ENCODE measurements around the gene SNX15.

SNX15 gene

DNA sequence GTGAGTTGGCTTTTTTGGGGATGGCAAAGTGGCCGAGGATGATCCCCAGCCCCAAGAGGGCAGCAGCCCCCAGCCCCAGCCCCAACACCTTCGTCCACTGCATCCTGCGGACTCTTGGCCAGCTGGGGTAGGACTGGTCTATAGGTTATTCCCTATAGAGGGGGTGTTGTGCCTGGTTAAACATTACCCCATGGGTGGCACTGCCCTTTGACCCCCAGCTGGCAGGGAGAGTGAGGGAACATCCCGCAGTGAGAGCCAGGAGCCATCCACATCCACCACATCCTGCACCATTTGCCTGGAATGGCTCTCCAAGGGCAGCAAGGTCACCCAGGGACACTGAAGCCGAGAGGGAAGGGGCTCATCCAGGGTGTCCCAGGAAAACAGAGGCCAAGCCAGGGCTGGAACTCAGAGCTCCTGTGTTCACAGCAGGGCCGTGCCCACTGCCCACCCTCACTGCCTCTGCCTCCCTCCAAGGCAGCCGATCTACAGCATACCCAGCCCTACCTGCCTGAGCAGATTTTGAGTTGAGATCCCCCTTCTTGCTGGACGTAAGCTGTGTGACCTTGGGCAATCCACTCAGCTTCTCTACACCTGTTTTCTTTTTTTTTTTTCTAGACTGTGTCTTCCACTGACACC lies 31.3 kb downstream of the SNX15 start, which contains the start of gene NAALADL1:
TSS of gene NAALADL1 (minus strand) at position 135 of the 636 bp plus-strand sequence. CDS start at position 103, 32 bp downstream.
- DNase-seq, result no peak

- no peak for DNase-seq
These were observed 32.3 kb downstream of the SNX15 start for GRCh38 chr11:65059523-65059922.

GRCh38 chr11:65059959-65060824 lies 33.0 kb downstream of the SNX15 start:
- no peak for DNase-seq

DNA sequence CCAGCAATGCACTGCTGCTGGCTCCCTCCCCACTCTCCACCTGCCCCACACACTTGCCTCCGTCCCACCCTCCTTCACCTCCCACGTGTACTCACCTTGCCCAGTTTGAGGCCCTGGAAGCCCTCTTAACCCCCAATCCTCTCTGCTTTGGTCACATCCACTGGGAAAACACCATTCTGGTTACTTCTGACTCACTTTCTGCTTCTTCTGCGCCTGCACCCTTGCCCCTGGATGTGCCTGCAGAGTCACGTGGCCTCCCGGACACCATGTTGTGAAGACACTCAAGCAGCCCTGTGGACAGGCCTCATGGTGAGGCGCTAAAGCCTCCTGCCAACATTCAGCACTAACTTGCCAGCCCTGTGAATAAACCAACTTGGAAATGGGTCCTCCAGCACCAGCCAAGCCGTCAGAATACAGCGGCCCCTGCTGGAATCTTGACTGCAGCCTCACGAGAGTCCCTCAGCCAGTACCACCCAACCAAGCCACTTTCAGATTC lies 33.7 kb downstream of the SNX15 start:
- DNase-seq, result no peak

DNA sequence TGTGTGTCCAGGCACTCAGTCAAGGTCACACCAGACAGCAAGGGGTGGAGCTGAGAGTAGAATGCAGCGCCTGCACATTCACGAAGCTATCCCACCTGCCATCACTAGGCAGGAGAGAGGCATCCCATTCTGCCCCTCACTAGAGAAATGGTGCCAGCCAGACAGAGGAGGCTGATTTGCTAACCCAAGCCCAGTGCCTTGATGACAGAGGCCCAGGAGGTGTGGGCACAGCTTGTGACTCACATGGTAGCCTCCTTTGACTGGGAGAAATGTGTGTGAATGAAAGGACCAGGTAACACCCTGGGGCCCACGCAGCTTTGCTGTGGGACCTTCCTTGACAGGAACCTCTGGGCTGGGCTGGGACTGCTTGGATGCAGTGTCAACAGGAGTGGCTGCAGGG lies 36.3 kb downstream of the SNX15 start:
- DNase-seq, result no peak

- no peak for DNase-seq
These were observed 37.6 kb downstream of the SNX15 start for GRCh38 chr11:65064847-65065240.

DNA sequence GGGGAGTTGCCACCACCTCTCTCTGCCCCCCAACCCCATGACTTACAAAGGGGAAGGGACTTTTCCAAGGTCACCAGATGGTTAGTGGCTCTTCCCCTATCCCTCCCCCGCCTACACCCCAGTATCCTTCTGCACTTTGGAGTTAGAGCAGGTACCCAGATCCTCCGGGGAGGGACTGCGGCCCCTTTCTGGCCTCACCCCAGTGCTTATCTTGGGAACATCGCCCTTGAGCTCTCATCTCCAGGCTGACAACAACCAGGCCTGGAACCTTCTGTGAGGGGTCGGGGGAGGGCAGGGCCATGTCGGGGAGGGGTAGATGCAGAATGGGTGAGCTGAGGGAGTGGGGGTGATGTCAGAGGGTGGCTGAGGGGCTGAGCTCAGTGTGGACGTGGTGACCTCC lies 38.6 kb downstream of the SNX15 start:
- no peak for DNase-seq

DNA sequence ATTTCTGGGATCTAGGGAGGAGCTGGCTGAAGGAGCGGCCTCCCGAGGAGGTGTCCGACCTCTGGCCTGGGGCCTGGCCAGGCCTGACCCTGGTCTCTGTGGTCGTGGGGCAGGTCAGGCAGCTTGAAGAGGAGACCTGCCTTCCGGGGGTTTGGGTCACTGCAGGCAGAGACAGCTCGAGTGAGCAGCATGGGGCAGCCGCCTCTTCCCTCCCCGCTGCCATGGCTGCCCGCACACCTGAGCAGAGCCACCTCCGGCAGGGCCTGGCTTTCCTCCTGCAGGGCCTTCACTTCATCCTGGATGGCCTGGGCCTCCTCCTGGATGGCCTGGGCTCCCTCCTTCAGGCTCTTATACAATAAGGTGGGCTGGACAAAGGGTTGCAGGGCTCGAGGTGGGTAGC lies 39.1 kb downstream of the SNX15 start:
- no peak for DNase-seq

- DNase-seq, result no peak
These were observed 39.6 kb downstream of the SNX15 start for GRCh38 chr11:65066805-65067291.

DNA sequence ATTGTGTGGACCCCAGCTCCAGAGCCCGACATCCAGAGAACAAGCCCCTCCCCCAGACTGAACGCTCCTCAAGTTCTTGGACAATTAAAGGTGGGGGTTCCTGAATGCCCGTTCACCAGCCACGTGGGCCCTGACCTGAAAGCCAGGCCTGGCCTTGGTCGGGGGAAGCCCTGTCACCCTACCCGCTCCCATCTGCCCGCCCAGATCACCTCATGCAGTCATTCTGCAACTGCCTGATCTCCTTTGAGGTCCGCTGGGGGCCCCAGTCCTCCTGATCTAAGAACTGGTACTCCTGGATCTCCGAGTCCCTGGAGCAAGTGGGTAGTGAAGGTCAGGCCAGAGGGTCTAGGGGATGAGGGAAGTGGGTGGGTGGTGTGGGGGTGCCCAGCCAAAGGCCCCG lies 40.2 kb downstream of the SNX15 start:
- DNase-seq, result no peak

DNA sequence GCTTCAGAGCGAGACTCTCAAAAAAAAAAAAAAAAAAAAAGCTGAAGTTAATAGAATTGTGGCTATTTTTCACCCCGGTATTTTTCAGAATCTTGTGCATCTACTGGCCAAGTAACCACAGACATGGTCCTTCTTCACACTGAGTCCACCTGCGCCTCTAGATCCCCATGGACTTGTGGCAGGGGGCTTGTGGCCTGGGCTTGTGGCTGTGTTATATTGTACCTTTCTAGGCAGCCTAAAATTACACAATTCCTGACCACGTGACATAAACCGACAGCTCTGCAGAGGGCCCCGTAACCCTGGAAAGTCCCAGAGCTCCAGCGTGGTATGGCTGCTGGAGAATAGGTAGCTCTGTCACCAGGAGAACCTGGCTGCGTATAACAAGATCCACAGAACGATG lies 42.0 kb downstream of the SNX15 start:
- DNase-seq, result no peak

DNA sequence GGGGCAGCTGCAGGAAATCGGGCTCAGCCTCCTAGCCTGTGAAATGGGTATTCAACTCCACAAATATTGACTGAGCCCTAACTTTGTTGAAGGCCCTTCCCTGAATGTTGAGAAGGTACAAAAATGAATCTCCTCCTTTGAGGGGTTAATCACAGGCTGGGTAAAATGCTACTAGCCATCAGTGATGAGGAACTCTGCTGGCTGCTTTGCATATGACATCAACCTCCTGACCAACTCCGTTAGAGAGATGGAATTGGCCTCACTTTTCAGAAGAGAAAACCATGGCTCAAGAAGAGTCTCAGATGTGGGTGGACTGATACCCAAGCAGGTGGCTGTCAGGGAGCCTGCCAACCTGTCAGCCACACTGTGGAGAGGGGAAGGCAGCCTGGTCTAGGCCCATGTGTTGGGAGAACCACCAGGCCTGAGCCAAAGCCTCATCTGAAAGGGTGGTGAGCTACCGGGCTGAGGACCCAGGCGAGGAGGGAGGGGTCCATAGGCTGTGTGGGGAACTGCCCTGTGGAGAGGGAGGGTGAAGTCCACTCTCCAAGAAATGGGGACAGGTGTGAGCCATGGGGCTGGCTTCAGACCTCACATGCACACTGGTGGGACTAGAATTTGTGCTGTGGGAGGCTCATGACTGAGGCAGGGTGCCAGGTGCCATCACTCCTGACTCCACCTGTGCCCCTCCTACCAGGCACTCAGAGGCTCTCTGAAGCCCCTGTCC lies 44.8 kb downstream of the SNX15 start:
- DNase-seq, result no peak

DNA sequence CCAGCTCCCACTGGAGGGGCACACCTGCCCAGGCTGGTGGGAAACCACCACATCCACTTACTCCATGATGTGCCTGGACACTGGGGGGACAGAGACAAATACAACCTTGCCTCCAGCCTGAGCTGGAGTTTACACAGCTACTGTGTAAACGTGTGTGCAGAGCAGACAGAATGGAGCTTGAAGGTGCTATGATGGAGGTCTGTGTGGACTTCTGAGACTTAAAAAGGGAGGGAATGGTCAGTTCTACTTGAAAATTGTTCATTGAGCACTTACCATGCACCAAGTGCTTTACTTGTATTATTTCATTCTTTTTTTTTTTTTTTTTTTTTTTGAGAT lies 45.4 kb downstream of the SNX15 start:
- no peak for DNase-seq

DNA sequence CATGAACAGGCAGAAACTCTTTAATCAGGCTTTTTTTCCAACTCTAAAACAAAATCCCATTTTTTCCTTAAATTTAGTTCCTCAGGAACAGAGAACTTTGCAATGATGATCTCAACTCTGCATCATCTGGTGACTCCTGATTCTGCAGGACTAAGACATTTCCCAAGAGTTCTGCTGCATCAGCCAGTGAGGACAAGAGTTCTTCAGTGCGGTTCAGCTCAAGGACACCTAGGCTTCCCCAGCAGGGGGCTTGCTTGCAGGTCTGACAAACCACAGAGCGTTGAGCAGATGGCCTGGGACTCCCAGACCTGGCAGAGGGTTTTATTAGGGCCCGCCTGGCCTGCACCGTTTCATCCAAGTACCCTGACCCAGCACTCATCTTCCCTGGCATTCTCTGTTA lies 50.2 kb downstream of the SNX15 start:
- no peak for DNase-seq

- DNase-seq, result no peak
These were observed 50.9 kb downstream of the SNX15 start for GRCh38 chr11:65078151-65078550.

DNA sequence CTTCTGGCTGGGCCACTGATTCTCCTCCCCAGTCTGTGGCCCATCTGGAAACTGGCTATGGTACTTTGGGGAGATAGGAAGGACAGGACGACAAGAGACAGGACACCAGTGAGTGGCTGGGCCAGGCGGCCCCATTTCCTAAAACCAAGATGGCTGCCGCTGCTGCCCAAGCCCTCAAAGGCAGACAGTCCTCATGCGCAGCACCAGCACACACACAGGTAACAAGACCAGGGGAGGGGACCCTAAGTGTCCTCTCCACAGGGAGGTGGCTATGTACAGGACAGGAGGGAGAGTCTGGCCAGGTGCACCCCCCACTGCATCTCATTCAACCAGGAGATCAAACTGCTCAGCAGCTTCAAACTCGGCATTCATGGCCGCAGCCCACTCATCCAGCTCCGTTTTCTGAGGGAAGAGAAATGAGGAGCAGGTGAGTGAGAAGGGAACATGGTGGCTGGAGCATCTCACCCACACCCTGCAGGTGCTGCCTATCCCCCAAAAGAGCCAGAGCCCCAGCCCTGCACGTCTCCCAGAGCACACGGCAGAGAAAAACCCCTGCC lies 51.6 kb downstream of the SNX15 start:
- DNase-seq, result no peak

DNA sequence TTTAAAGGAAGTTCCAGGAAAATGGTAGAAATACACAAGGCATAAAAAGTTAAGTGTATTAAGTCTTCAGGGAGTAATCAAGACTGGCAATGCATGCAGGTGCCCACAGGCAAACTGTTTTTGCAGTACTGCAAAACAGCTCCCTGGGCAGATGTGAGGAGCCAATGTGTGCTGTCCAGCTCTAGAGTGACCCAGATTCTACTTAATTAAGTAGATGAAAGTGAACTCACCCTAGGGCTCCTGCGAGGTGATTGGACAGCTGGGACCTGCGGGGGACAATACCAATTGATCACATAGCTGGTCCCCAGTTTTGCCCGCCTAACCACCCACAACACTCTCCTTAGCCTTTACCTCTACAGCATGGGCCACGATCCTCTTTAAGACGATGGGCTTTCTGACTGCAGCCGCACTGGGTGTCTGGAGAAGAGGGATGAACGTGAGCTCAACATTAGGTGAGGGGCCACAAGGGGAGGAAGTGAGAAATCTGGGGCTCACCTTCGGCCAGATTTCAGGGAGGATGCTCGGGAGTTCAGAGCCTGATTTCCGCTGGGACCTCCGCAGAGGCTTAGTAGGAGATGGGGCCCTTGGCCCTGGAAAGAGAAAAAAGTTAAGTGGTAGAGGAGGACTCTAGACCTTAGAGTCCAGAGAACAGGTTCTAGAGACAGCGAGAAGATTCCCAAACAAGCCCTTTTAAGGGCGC lies 56.0 kb downstream of the SNX15 start:
- DNase-seq, result no peak

- peak; percentile 67 for DNase-seq
These were observed 56.8 kb downstream of the SNX15 start, which contains the start of the genes CDCA5 and ZFPL1 for GRCh38 chr11:65083834-65084597. CDCA5 (minus strand) TSS chr11:65084040; CDS start chr11:65083978, 62 bp downstream. ZFPL1 (plus strand) TSS chr11:65084222; CDS start chr11:65084699, 477 bp downstream.

GRCh38 chr11:65084598-65085375 lies 57.5 kb downstream of the SNX15 start:
- no peak for DNase-seq

- DNase-seq, result no peak
These were observed 58.2 kb downstream of the SNX15 start for GRCh38 chr11:65085446-65085845.

- no peak for DNase-seq
These were observed 59.6 kb downstream of the SNX15 start for GRCh38 chr11:65086809-65087208.

Data from cortex of kidney (tissue), 1 donor.